ENCODE measurements around the gene MEF2D.

DNA sequence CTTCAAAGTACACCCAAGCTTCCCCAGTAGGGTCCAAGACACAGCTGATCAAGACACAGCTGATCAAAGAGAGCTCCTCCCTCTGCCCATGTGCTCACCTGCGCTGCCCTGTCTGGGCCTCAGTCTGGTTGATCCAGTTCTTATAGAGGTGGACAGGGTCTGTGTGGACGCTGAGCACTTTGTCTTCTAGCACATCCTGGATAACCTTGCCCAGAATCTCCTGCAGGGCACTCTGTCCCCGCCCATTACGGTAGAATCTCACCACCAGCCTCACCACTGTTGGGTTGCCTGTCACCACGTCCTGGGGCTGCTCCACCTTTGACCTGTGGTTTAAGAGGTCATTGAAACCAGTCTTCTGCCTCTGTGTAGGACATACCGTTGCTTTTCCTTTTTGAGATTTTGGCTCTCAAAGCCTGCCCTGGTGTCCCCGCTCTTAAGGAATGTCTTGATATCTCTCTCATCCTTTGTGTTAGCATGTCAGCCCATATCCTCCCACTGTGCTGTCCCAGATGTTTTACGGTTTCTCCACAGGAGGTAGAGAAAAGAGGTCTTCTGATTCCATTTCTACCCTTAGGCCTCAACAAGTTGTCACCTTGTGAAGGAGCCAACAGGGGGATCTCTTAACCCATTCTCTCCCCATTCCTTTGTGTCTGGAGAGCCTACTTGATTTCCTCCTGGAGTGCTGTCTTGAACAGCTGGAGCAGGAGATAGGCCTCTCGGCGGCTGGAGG, 38.3 kb upstream of the MEF2D start:
- no peak for TF ChIP-seq EP300 (IDR thresholded peaks at IDR 0.05; ENCODE audit: borderline replicate concordance)
- TF ChIP-seq RAD21 (IDR thresholded peaks at IDR 0.05; ENCODE audit: low read depth): no peak
- TF ChIP-seq, protein P1, sequence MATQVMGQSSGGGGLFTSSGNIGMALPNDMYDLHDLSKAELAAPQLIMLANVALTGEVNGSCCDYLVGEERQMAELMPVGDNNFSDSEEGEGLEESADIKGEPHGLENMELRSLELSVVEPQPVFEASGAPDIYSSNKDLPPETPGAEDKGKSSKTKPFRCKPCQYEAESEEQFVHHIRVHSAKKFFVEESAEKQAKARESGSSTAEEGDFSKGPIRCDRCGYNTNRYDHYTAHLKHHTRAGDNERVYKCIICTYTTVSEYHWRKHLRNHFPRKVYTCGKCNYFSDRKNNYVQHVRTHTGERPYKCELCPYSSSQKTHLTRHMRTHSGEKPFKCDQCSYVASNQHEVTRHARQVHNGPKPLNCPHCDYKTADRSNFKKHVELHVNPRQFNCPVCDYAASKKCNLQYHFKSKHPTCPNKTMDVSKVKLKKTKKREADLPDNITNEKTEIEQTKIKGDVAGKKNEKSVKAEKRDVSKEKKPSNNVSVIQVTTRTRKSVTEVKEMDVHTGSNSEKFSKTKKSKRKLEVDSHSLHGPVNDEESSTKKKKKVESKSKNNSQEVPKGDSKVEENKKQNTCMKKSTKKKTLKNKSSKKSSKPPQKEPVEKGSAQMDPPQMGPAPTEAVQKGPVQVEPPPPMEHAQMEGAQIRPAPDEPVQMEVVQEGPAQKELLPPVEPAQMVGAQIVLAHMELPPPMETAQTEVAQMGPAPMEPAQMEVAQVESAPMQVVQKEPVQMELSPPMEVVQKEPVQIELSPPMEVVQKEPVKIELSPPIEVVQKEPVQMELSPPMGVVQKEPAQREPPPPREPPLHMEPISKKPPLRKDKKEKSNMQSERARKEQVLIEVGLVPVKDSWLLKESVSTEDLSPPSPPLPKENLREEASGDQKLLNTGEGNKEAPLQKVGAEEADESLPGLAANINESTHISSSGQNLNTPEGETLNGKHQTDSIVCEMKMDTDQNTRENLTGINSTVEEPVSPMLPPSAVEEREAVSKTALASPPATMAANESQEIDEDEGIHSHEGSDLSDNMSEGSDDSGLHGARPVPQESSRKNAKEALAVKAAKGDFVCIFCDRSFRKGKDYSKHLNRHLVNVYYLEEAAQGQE (IDR thresholded peaks at IDR 0.05; ENCODE audit: low read depth): no peak
- no peak for TF ChIP-seq TCF12 (IDR thresholded peaks at IDR 0.05; ENCODE audit: low read depth)
- no peak for TF ChIP-seq YY1 (IDR thresholded peaks at IDR 0.05; ENCODE audit: low read depth)
- TF ChIP-seq TEAD4 (IDR thresholded peaks at IDR 0.05): no peak
